GM18517 (cell line): ENCODE measurements around the gene BBS1.
"Not testable (repeated sequence)": the region's sequence is repeated elsewhere in the genome, so short reads cannot be mapped to it uniquely, and the experiment has no call there.

Source experiments
- ATAC-seq: cut with Tn5 transposase; IDR thresholded peaks from one replicate; pipeline ENCODE4 v1.9.1; 2021; ENCODE audit warnings: mild to moderate bottlenecking, moderate library complexity; ENCODE audit not compliant: unreplicated experiment

Gene BBS1

DNA sequence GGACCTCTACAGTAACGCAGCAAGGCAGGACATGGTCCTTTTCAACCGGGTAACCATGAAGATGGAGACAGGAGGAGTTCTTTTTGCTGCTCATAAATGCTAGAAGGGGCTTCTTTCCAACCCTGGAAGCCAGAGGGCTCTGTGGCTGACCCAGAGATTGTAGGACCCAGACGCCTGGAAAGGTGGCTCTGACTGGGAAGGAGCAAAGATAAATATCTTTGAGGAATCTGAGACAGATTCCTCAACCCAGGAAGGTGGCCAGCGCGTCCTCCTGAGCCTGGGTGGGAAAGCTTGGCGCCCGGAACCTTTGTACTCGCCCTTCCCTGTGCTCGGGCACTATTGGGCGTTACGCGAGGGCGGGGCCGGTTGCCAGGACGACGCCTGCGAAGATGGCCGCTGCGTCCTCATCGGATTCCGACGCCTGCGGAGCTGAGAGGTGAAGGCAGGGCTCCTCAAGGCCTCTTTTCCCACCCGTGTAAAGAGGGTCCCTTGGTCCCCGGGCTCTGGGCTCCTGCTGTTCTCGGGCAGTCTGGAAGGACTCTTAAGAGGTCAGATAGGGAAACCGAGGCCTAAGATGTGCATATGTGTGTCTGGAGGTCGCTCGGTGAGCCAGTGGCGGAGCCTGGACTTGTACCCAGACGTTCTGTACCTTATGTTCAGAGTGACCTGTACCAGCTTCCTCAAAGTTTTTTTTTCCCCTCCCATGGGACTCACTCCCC, at the start of gene BBS1:
Gene BBS1 (plus strand): TSS at position 365 of the 719 bp plus-strand sequence. CDS start 25 bp downstream, at position 390.
- peak; percentile 64 for ATAC-seq

- ATAC-seq: no peak
Observed at GRCh38 chr11:66462010-66462409, 48.4 kb upstream of the BBS1 start.

DNA sequence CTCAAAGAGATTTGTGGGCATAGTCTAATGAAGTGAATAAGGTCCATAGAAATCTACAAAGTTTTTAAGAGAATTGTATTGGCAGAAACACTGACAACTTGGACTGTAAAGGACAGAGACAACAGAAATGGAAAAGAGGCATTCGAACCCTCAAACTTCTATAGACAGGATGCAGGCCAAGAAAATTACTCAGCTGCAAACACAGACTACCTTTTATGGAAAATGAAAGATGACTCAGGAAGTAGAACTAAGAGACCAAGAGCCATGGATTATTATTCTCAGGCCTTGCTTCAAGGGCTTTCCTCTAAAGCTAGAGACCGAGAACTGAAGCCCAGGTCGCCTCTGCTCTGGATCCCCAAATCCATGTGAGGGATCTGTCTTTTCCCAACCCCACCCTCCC, 47.5 kb upstream of the BBS1 start:
- no peak for ATAC-seq

GRCh38 chr11:66464116-66464515, 46.3 kb upstream of the BBS1 start:
- ATAC-seq: not testable (repeated sequence)

- ATAC-seq: no peak
Observed at GRCh38 chr11:66464916-66465315, 45.5 kb upstream of the BBS1 start.

- ATAC-seq: no peak
Observed at GRCh38 chr11:66465373-66466224, 44.8 kb upstream of the BBS1 start.

DNA sequence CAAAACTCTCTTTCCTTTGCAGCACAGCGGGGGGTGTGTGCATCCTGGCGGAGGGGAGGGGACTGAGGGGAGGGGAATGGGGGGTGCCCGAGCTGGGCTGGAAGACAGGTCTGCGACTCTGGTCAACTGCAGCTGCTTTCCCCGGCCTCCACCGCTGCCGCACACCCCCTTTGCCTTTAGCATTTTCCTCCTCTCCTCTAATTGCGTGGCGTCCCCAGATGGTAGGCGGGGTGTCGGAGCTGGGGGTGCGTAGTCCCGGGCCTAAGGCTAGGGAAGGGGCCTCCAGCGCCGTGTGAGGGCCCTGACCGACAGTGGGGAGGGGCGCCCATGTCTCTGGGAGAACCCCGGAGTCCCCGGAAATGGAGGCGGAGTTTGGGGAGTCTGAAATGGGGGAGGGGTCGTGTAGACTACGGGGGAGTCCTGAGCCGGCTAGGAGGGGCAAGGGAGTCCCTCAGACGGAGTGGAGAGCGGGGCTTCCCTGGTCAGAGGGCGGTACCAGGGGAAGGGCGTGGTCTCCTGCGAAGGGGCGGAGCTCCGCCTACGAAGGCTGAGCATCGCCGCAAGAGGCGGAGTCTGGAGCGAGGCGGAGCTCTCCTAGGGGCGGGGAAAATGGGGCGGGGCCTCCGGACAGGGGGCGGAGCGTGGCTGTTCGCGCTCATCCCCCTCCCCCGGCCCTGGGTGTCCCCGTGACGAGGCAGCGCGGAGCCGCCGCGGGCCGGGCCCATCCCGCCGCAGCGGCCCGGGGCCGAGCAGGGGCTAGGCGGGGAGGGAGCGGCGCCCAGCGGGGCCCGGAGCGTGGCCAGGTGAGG, 44.0 kb upstream of the BBS1 start, which contains the start of gene PELI3:
Gene PELI3 (plus strand): TSS at position 681 of the 809 bp plus-strand sequence. CDS start 1,224 bp downstream, outside the sequence.
- peak; percentile 71 for ATAC-seq

- ATAC-seq: peak; percentile 41
Observed at GRCh38 chr11:66467034-66467659, 43.3 kb upstream of the BBS1 start.

- ATAC-seq: no peak
Observed at GRCh38 chr11:66467756-66468155, 42.7 kb upstream of the BBS1 start.

DNA sequence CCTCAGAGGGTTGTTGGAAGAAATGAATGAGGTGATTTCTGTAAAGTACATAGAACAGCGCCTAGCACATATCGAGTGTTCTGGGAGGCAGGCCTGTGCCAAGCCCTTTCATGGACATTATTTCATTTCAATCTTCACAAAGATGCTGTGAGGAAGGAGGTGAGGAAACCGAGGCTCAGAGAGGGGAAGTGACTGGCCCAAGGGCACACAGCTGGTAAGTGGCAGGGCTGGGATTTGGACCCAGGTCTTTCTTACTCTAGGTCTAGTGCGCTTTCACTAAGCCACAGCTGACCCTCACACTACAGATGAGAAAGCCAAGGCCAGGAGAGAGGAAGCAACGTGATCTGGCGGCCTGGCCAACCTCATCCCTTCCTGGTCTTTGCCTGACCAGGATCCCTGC, 41.7 kb upstream of the BBS1 start:
- ATAC-seq: no peak

DNA sequence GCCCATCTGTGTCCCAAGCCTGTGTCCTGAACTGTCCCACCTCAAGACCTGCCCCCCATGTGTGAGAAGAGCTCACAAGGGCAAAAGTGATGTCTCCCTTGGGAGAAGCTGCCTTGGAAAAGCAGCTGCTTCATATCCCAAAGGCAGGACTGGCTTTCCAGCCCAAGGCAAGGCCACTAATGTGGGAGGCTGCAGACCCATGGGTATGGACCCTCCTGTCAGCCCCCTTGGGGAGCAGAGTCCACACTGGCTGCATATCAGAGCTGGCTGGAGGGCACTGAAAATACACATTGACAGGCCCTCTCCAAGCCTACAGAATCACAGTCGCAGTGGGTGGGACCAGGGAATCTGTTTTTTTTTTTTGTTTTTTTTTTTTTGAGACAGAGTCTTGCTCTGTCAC, 41.0 kb upstream of the BBS1 start:
- ATAC-seq: no peak

- no peak for ATAC-seq
Observed at GRCh38 chr11:66470015-66470414, 40.4 kb upstream of the BBS1 start.

DNA sequence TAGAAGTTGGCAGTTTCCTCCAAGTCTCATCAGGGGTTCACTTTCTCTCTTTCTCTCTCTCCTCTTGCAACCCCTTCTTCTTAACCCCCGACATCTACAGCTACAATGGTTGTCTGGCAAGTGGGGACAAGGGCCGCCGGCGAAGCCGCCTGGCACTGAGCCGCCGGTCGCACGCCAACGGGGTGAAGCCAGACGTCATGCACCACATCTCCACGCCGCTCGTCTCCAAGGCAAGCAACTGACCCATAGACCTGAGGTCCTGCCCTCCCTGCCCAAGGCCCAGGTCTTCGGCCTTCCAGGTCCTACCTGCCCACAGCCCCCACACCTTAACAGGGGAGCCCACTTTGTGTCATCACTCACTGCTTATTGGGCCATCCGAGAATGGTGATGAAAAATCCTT, 39.3 kb upstream of the BBS1 start:
- ATAC-seq: no peak

DNA sequence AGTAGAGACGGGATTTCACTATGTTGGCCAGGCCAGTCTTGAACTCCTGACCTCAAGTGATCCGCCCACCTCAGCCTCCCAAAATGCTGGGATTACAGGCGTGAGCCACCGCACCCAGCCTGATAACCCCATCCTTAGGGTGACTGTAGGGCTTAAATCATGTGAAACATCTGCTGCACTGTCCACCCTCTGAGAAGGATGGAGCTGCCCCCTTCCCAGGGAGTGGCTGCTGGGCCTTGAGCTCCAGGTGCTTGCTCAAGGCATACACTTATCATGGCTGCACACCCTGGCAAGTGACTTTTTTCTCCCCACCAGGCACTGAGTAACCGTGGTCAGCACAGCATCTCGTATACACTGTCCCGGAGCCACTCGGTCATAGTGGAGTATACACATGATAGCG, 38.4 kb upstream of the BBS1 start:
- ATAC-seq: no peak

DNA sequence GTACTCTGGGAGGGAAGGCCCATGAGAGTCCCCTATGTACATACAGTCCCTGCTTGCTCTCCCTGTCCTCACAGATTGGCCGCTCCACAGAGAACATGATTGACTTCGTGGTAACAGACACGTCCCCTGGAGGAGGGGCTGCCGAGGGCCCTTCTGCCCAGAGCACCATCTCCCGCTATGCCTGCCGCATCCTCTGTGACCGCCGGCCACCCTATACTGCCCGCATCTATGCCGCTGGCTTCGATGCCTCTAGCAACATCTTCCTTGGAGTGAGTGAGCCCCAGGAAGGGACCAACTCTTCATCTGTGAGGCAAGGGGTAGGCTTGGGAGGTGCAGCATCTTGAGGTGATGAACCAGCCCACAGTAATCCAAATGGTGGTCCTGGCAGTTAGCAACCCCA, 37.3 kb upstream of the BBS1 start:
- no peak for ATAC-seq

DNA sequence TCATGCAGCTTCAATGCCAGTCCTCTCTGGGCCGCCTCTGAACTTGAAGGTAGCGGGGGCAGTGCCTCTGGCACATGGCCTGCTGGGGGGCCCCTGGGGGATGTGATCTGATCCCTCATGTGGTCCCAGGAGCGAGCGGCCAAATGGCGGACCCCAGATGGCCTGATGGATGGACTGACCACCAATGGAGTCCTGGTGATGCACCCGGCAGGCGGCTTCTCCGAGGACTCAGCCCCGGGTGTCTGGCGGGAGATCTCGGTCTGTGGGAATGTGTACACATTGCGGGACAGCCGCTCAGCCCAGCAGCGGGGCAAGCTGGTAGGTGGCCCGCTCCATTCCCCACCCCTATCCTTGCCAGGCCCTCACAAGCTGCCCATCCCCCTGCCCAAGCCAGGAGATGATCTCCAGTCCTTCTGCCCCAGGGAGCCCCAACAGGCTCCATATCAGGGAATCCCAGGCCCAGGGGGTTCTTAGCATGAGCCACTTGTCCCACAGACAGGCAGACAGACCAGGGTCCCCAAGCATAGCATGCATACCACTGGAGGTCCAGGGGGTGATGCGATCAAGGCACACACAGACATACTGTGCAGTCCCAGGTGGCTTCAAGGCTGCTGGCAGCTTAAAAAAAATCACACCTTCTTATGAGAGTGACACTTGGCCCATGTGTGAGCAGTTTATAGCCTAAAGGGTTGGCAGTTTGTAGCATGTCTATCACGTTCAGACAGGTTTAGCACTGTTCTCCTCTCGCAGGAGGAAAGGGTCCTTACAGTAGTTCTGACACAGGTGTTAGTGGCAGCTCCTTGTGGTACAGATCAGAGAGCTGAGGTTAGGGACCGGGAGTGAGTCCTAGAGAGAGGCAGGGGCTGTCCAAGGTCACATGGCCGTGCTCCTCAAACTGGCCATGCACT, 36.6 kb upstream of the BBS1 start:
- ATAC-seq: no peak

- no peak for ATAC-seq
Observed at GRCh38 chr11:66475349-66476172, 34.9 kb upstream of the BBS1 start.

DNA sequence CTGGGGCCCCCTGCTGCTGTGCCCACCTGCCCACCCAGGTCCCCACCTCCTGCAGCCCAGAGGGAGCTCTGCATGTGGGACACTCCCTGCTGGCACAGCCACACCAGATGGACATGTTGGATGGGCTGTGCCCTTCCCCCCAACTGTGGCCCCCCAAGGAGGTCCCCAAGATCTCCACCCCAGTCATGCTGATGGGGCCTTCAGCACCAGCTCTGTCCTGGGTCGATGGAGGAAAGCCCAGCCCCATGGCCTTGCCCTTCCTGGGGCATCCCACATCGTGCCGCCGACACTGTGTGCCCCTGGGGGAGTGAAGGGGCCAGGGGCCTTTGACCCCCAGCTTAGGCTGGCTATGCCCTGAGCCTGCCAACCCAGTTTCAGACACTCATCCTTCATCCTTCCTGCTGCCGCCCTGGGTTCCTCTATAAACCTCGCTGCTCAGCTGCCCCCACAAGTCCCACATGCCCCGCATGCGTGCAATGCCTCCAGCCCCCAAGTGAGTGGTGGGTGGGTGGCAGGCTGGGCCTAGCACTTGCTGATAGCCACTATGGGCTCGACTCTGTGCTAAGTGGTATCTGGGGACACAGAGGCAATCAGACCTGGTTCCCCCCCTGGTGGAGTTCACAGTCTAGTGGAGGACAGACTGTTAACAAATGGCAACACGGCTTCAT, 34.1 kb upstream of the BBS1 start:
- ATAC-seq: no peak
